Type B pancreatic cell (in vitro differentiated cells): Measurements from ENCODE around the gene PTPN11. TPM values are rescaled to one million over a fixed set of nuclear protein-coding genes. Genes with fewer than 3 reads are reported as not detected.
"Not testable (repeated sequence)": the region's sequence is repeated elsewhere in the genome, so short reads cannot be mapped to it uniquely, and the experiment has no call there.

Experiments used
- DNase-seq: peaks from one replicate; pipeline ENCODE4 v3.0.0; 2021; ENCODE audit warnings: mixed read lengths; ENCODE audit not compliant: unreplicated experiment; ENCODE audit errors: extremely low spot score
- H3K27ac Mint-ChIP-seq: 2 replicates; pipeline ENCODE4 v1.8.0; 2021; ENCODE audit warnings: mild to moderate bottlenecking, mixed read lengths
- H3K27me3 Mint-ChIP-seq: 2 replicates; pipeline ENCODE4 v1.8.0; 2021; ENCODE audit warnings: mixed read lengths
- H3K36me3 Mint-ChIP-seq: 2 replicates; pipeline ENCODE4 v1.8.0; 2021; ENCODE audit warnings: mixed read lengths
- H3K4me1 Mint-ChIP-seq: one replicate; pipeline ENCODE4 v1.8.0; 2021; ENCODE audit warnings: mixed read lengths; ENCODE audit not compliant: unreplicated experiment
- H3K4me3 Mint-ChIP-seq: 2 replicates; pipeline ENCODE4 v1.8.0; 2021; ENCODE audit warnings: mild to moderate bottlenecking, mixed read lengths
- H3K9me3 Mint-ChIP-seq: 2 replicates; pipeline ENCODE4 v1.8.0; 2021; ENCODE audit warnings: mixed read lengths
- total RNA-seq: library from RNA; stranded (reverse); gene quantifications from 2 replicates; pipeline ENCODE4 v1.2.1, GENCODE V29; 2021; ENCODE audit warnings: low replicate concordance
- TF ChIP-seq, protein P1 (sequence below): fragments of 200-600 bp; sonication (generic); conservative IDR thresholded peaks from 2 replicates; pipeline ENCODE4 v1.5.0; 2021; ENCODE audit warnings: antibody characterized with exemption, mild to moderate bottlenecking

Gene PTPN11
- total RNA-seq, 1 donor from 2014 or later, result 76.0 TPM

DNA sequence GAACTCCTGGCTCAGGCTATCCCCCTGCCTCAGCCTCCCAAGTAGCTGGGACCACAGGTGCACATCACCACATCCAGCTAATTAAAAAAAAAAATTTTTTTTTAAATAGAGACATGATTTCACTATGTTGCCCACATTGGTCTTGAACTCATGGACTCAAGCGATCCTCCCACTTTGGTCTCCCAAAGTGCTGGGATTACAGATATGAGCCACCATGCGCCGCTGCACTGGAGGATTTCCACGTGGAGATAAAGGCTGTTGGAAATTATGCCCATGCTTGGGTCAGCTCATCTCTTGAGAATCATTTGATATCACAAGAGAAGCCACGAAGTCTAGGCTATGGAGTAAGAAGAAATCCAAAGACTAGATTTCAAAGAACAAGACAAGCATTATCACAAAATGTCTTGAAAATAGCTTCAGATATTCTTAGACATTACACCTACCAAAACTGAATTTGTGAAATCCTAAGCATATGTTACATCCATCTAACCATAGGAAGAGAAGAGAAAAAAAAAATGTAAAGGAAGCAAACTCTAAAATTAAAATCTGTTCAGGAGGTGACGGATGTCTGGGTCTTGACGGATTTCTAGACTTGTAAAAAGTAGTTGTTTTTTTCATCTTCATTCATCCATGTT, 99.1 kb downstream of the PTPN11 start:
- Mint-ChIP-seq H3K36me3 (no peaks in the 10 kb centered on the region), H3K9me3 (no peaks in the 10 kb centered on the region), H3K4me1 (peaks cover 4% of the 10 kb centered on the region), H3K4me3 (no peak overlapping the region), H3K27me3 (no peaks in the 10 kb centered on the region), H3K27ac (no peak overlapping the region)
- TF ChIP-seq, protein P1, sequence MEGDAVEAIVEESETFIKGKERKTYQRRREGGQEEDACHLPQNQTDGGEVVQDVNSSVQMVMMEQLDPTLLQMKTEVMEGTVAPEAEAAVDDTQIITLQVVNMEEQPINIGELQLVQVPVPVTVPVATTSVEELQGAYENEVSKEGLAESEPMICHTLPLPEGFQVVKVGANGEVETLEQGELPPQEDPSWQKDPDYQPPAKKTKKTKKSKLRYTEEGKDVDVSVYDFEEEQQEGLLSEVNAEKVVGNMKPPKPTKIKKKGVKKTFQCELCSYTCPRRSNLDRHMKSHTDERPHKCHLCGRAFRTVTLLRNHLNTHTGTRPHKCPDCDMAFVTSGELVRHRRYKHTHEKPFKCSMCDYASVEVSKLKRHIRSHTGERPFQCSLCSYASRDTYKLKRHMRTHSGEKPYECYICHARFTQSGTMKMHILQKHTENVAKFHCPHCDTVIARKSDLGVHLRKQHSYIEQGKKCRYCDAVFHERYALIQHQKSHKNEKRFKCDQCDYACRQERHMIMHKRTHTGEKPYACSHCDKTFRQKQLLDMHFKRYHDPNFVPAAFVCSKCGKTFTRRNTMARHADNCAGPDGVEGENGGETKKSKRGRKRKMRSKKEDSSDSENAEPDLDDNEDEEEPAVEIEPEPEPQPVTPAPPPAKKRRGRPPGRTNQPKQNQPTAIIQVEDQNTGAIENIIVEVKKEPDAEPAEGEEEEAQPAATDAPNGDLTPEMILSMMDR, result no peak
- DNase-seq, result no peak

DNA sequence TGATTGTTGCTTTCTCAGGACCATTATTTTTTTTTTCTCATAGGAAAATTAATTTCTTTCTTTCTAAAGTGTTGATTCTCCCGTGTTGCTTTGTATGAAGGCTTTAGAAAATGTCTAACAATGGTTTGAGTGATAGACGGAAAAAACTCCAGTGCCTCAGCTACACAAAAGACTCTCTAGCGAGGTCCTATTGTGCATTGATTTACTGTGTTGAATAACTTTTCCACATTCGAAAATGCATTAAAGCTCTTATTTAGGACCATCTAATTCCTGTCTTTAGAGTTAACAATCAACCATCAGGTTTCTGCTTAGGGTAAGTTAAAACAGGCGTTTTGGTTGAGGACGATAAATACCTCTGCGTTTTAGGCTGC, 99.6 kb downstream of the PTPN11 start:
- DNase-seq, result no peak
- H3K4me3 Mint-ChIP-seq, result no peak overlapping the region
- no peaks in the 10 kb centered on the region for H3K9me3 Mint-ChIP-seq
- H3K4me1 Mint-ChIP-seq, result peaks cover 4% of the 10 kb centered on the region
- H3K27ac Mint-ChIP-seq, result no peak overlapping the region
- TF ChIP-seq, protein P1, result no peak
- H3K27me3 Mint-ChIP-seq, result no peaks in the 10 kb centered on the region
- no peaks in the 10 kb centered on the region for H3K36me3 Mint-ChIP-seq

DNA sequence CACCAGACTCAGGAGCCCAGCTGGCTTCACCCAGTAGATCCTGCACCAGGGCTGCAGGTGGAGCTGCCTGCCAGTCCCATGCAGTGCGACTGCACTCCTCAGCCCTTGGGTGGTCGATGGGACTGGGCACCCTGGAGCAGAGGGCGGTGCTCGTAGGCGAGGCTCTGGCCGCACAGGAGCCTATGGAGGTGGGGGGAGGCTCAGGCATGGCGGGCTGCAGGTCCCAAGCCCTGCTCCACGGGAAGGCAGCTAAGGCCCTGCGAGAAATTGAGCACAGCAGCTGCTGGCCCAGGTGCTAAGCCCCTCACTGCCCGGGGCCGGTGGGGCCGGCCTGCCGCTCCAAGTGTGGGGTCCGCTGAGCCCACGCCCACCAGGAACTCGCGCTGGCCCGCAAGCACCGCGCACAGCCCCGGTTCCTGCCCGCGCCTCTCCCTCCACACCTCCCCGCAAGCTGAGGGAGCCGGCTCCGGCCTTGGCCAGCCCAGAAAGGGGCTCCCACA, 101.1 kb downstream of the PTPN11 start:
- H3K27ac Mint-ChIP-seq, DNase-seq, H3K4me3 Mint-ChIP-seq, H3K27me3 Mint-ChIP-seq, H3K4me1 Mint-ChIP-seq, H3K9me3 Mint-ChIP-seq, H3K36me3 Mint-ChIP-seq: not testable (repeated sequence)

DNA sequence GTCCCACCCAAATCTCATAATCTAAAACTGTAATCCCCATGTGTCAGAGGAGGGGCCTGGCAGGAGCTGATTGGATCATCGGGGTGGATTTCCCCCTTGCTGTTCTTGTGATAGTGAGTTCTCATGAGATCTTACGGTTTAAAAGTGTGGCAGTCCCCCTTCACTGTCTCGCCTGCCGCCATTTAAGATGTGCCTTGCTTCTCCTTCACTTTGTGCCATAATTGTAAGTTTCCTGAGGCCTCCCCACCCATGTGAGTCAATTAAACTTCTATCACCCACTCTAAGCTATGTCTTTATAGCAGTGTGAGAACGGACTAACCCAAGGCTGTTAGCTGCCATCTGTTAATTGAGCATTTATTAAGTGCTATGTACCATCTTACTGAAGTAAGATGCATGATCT, 105.1 kb downstream of the PTPN11 start:
- no peaks in the 10 kb centered on the region for H3K36me3 Mint-ChIP-seq
- no peak overlapping the region for H3K4me3 Mint-ChIP-seq
- no peak overlapping the region for H3K27ac Mint-ChIP-seq
- no peaks in the 10 kb centered on the region for H3K9me3 Mint-ChIP-seq
- DNase-seq, result no peak
- no peaks in the 10 kb centered on the region for H3K4me1 Mint-ChIP-seq
- TF ChIP-seq, protein P1, result no peak
- H3K27me3 Mint-ChIP-seq, result peaks cover 4% of the 10 kb centered on the region

DNA sequence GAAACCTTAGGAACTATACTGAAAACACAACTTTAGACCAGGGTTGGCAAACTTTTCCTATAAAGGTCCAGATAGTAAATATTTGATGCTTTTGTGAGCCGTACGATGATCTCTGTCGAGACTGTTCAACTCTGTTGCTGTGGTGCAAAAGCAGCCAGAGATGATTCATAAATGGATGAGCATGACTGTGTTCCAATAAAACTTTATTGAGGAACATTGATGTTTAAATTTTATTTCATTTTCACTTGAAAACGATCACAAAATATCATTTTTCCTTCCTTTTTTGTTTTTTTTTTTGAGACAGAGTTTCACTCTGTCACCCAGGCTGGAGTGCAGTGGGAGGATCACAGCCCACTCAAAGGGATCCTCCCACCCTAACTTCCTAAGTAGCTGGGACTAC, 105.5 kb downstream of the PTPN11 start:
- Mint-ChIP-seq H3K4me3 (no peak overlapping the region), H3K27me3 (peaks cover 4% of the 10 kb centered on the region), H3K4me1 (no peaks in the 10 kb centered on the region), H3K36me3 (no peaks in the 10 kb centered on the region), H3K27ac (no peak overlapping the region), H3K9me3 (no peaks in the 10 kb centered on the region)
- TF ChIP-seq, protein P1, result no peak
- DNase-seq, result no peak

DNA sequence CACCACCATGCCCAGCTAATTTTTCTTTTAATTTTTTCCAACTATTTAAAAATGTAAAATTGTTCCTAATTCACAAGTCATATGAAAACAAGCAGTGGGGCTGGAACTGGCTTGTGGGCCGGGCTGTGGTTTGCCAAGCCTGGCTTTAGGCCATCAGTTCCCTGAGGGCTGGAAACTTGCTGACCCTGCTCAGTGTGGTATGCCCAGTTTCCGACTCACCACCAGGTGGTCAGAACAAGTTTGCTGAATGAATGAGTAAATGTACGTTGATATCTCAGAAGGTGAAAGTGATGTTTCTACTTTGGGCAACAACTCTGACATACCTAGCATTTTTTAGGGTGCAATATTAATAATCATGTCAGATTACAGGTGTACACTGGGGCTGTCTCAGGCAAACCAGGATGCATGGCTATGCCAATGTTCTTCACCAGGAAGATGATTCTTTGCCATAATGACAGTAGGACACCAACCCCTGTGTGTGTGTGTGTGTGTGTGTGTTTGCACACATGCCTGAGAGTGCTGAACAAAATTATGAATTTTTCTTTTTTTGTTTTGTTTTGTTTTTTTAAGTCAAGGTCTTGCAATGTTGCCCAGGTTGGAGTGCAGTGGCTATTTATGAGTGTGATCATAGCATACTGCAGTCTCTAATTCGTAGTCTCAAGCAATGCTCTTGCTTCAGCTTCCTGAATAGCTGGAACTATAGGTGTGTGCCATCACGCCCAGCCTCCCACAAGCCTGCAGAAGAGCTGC, 106.1 kb downstream of the PTPN11 start:
- no peaks in the 10 kb centered on the region for H3K36me3 Mint-ChIP-seq
- TF ChIP-seq, protein P1, result peak; percentile 56
- H3K27ac Mint-ChIP-seq, result no peak overlapping the region
- DNase-seq, result no peak
- H3K4me1 Mint-ChIP-seq, result no peaks in the 10 kb centered on the region
- H3K4me3 Mint-ChIP-seq, result no peak overlapping the region
- H3K27me3 Mint-ChIP-seq, result peaks cover 4% of the 10 kb centered on the region
- no peaks in the 10 kb centered on the region for H3K9me3 Mint-ChIP-seq
